ENCODE measurements around the gene PPP1R15A.

GRCh38 chr19:48858984-48859710 lies 13.1 kb upstream of the PPP1R15A start:
- no peak for TF ChIP-seq TAF1 (IDR thresholded peaks at IDR 0.05; ENCODE audit: borderline replicate concordance, low read depth, low read length)
- TF ChIP-seq POLR2AphosphoS5 (IDR thresholded peaks at IDR 0.05; ENCODE audit: low read depth, low read length) = no peak
- no peak for TF ChIP-seq POLR2A (IDR thresholded peaks at IDR 0.05; ENCODE audit: low read depth, low read length)

All from GM12892 (cell line).